ENCODE results near the gene PPFIBP2. TPM values are rescaled to one million over a fixed set of nuclear protein-coding genes. Genes with fewer than 3 reads are reported as not detected.
"Not testable (repeated sequence)": the region's sequence is repeated elsewhere in the genome, so short reads cannot be mapped to it uniquely, and the experiment has no call there.

The PPFIBP2 gene
- total RNA-seq, 4 donors from 2014 or later, result 68.2 to 139 (median 76.2) TPM

DNA sequence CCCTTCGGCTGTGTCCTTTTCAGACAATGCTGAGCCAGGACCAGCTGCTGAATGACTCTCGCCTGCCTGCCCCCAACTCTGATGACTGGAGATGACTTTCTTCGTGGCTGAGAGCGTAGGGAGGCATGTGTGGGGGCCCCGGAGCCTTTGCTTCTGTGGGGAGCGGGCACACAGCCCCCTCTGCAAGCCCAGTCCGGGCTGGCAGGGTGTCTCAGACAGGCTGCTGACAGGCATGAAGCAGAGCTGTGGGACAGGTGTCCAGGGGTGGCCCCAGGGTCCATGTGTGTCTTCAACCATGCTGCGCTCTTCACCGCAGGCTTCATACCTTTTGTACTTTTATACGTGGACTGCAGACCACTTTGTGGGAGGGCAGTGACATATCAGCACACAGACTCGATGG lies 142.9 kb downstream of the PPFIBP2 start:
- 90% methylated on average over 5 of the region's 11 CpGs for WGBS
- H3K27ac ChIP-seq, result no peak overlapping the region
- peaks cover 7% of the 10 kb centered on the region for H3K4me1 ChIP-seq
- no peak overlapping the region for H3K4me3 ChIP-seq
- no peaks in the 10 kb centered on the region for H3K27me3 ChIP-seq
- DNase-seq (ENCODE audit: low spot score in 2 of 2), result no peak
- no peak for TF ChIP-seq POLR2AphosphoS5 (IDR thresholded peaks at IDR 0.05)
- TF ChIP-seq EP300 (IDR thresholded peaks at IDR 0.05), result no peak
- TF ChIP-seq, protein P1, sequence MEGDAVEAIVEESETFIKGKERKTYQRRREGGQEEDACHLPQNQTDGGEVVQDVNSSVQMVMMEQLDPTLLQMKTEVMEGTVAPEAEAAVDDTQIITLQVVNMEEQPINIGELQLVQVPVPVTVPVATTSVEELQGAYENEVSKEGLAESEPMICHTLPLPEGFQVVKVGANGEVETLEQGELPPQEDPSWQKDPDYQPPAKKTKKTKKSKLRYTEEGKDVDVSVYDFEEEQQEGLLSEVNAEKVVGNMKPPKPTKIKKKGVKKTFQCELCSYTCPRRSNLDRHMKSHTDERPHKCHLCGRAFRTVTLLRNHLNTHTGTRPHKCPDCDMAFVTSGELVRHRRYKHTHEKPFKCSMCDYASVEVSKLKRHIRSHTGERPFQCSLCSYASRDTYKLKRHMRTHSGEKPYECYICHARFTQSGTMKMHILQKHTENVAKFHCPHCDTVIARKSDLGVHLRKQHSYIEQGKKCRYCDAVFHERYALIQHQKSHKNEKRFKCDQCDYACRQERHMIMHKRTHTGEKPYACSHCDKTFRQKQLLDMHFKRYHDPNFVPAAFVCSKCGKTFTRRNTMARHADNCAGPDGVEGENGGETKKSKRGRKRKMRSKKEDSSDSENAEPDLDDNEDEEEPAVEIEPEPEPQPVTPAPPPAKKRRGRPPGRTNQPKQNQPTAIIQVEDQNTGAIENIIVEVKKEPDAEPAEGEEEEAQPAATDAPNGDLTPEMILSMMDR (IDR thresholded peaks at IDR 0.05), result no peak
- no peak for TF ChIP-seq POLR2A (IDR thresholded peaks at IDR 0.05)
- H3K36me3 ChIP-seq, result peaks cover 42% of the 10 kb centered on the region
- no peaks in the 10 kb centered on the region for H3K9me3 ChIP-seq

DNA sequence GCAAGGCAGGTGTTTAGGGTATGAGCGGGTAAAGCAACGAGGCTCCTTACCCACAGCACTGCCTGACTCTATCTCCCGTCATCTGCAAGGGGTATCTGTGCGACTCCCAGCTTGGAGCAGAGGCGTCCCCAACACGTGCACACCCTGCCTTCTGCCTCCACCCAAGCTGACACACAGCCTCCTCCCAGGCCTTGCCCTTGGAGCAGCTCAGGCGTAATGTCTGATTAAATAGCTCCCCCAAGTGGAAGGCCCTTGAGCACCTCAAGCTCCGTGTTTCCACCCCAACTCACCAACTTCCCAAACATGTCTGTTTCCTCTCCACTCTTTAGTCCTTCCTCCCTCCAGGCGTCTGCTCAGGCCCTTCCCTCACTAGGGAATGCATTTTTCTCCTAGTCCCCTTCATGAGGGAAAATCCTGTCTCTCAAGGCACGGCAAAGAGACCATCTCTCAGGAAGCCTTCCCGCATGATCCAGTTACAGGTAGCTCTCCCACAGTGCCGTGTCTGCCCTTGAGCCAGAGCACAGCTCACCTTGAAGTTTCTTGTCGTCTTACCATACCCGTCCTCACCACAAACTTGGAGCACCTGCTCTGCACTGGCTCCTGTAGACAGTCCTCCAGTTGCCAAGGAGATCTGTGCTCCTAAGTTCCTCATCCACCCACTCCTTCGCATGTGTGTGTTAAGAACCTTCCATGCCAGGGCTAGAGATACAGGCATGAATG lies 143.7 kb downstream of the PPFIBP2 start:
- Histone ChIP-seq H3K4me1 (peaks cover 7% of the 10 kb centered on the region), H3K9me3 (no peaks in the 10 kb centered on the region), H3K27ac (no peak overlapping the region), H3K27me3 (no peaks in the 10 kb centered on the region), H3K4me3 (no peak overlapping the region), H3K36me3 (peaks cover 34% of the 10 kb centered on the region)
- DNase-seq (ENCODE audit: low spot score in 2 of 2), result no peak
- TF ChIP-seq POLR2AphosphoS5 (IDR thresholded peaks at IDR 0.05) (peak in 1 of 3 donors; percentile 13), POLR2A (IDR thresholded peaks at IDR 0.05) (no peak), EP300 (IDR thresholded peaks at IDR 0.05) (no peak)
- TF ChIP-seq, protein P1 (IDR thresholded peaks at IDR 0.05), result peak; percentile 48 to 55
- 41% methylated on average over 15 of the region's 15 CpGs for WGBS

DNA sequence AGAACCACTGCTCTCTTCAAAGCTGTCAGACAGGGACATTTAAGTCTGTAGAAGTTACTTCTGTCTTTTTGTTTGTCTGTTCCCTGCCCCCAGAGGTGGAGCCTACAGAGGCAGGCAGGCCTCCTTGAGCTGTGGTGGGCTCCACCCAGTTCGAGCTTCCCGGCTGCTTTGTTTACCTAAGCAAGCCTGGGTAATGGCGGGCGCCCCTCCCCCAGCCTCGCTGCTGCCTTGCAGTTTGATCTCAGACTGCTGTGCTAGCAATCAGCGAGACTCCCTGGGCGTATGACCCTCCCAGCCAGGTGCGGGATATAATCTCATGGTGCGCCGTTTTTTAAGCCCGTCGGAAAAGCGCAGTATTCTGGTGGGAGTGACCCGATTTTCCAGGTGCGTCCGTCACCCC lies 149.7 kb downstream of the PPFIBP2 start:
- not testable (repeated sequence) for H3K9me3 ChIP-seq; H3K27ac ChIP-seq; DNase-seq (ENCODE audit: low spot score in 2 of 2); H3K4me3 ChIP-seq; H3K4me1 ChIP-seq; H3K27me3 ChIP-seq
- H3K36me3 ChIP-seq, result peaks cover 36% of the 10 kb centered on the region
- WGBS, result 97% methylated on average over 16 of the region's 16 CpGs

DNA sequence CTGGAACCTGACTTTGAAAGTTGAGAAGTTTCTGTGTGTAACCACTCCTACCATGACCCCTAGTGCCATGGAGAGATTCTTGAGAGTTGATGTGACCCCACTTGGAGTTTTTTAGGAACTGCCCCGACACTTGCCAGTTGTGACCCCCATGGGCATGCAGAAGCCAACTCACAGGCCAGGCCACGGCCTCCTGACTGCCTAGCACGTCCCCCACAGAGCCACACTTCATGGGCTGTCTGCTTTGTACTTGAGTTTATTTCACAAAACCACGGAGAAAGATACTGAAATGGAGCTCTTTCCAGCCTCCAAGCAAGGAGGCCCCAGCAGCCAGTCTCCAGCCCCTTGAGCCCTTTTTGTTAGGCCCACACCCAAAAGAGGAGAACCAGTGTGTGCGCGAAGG lies 151.1 kb downstream of the PPFIBP2 start:
- no peak for TF ChIP-seq POLR2AphosphoS5 (IDR thresholded peaks at IDR 0.05)
- no peak for TF ChIP-seq EP300 (IDR thresholded peaks at IDR 0.05)
- no peak for TF ChIP-seq POLR2A (IDR thresholded peaks at IDR 0.05)
- TF ChIP-seq, protein P1 (IDR thresholded peaks at IDR 0.05), result no peak
- Histone ChIP-seq H3K27ac (no peak overlapping the region), H3K36me3 (peaks cover 36% of the 10 kb centered on the region), H3K27me3 (no peaks in the 10 kb centered on the region), H3K4me3 (no peak overlapping the region), H3K4me1 (peaks cover 5% of the 10 kb centered on the region), H3K9me3 (no peaks in the 10 kb centered on the region)
- 88% methylated on average over 5 of the region's 6 CpGs for WGBS
- DNase-seq (ENCODE audit: low spot score in 2 of 2), result no peak

DNA sequence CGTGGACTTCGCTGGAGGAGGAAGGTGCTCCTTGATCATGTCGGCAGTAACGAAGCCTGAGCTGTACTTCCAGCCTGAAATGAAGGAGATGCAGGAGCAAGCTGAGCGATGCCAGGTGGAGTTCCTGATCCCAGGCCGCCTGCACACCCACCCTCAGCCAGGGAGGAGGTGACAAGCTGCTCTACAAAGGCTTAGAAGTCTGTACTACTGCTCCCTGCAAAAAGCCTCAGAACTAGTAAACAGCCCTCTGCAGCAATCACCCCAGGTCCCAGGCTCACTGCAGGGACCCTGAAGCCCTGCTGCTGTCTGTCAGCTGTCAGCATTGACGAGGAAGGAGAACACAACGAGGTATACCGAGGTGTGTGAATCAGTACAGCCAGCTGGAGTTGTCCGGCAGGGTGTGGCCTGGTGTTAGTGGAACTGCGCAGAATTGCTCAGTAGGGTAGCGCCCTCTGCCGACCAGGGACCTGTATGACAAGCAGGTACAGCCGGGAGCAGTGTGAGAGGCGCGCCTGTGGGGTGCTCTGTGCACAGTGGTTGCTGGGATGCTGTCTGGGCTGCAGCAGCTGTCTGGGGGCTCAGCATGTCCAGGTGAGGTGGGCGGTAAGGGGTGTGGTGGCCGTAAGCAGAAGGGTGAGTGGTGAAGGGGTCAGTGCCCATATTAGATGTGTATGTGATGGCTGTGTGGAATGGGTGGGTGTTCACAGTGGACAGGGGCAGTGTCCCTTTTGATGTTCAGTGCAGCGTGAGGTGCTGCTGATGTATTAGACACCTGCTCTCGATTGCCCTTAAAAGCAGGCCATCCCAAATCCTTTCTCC lies 151.9 kb downstream of the PPFIBP2 start:
- no peaks in the 10 kb centered on the region for H3K27me3 ChIP-seq
- peaks cover 7% of the 10 kb centered on the region for H3K4me1 ChIP-seq
- DNase-seq (ENCODE audit: low spot score in 2 of 2), result peak; percentile 89 to 90
- H3K27ac ChIP-seq, result no peak overlapping the region
- H3K36me3 ChIP-seq, result peaks cover 36% of the 10 kb centered on the region
- H3K4me3 ChIP-seq, result no peak overlapping the region
- H3K9me3 ChIP-seq, result no peaks in the 10 kb centered on the region
- TF ChIP-seq POLR2A (IDR thresholded peaks at IDR 0.05), result no peak
- TF ChIP-seq, protein P1 (IDR thresholded peaks at IDR 0.05), result peak; percentile 68 to 72
- TF ChIP-seq EP300 (IDR thresholded peaks at IDR 0.05), result no peak
- 46% methylated on average over 20 of the region's 20 CpGs for WGBS
